ENCODE data around the gene DCPS.
"Not testable (repeated sequence)": the region's sequence is repeated elsewhere in the genome, so short reads cannot be mapped to it uniquely, and the experiment has no call there.

DCPS gene

DNA sequence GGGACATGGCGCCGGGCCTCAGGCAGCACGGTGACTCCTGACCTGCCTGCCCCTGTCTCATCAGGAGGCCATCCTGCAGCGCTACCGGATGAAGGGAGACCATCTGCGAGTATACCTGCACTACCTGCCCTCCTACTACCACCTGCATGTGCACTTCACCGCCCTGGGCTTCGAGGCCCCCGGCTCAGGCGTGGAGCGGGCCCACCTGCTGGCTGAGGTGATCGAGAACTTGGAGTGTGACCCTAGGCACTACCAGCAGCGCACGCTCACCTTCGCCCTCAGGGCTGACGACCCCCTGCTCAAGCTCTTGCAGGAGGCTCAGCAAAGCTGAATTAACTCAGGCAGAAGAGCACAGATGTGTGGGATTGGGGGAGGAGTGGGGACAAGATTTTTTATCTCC is 41.4 kb downstream of the DCPS start:
- no peak for DNase-seq (ENCODE audit: low read depth)

GRCh38 chr11:126345759-126346585 is 42.1 kb downstream of the DCPS start:
- no peak for DNase-seq (ENCODE audit: low read depth)

- no peak for DNase-seq (ENCODE audit: low read depth)
Measured at GRCh38 chr11:126346586-126346940, 42.7 kb downstream of the DCPS start.

DNA sequence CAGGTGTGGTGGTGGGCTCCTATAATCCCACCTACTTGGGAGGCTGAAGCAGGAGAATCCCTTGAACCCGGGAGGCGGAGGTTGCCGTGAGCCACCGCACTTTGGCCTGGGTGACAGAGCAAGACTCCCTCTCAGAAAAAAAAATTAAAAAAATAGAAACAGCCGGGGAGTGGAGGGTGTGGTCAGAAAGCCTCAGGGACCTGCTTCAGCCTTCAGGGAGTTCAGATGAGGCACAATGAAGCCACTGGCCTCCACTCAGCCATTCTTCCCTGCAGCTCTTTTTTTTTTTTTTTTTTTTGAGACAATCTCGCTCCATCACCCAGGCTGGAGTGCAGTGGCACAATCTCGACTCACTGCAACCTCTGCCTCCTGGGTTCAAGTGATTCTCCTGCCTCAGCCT is 43.1 kb downstream of the DCPS start:
- not testable (repeated sequence) for DNase-seq (ENCODE audit: low read depth)

- no peak for DNase-seq (ENCODE audit: low read depth)
Measured at GRCh38 chr11:126347751-126348668, 44.1 kb downstream of the DCPS start.

GRCh38 chr11:126348806-126349582 is 45.1 kb downstream of the DCPS start:
- no peak for DNase-seq (ENCODE audit: low read depth)

- DNase-seq (ENCODE audit: low read depth), result no peak
Measured at GRCh38 chr11:126350836-126351235, 47.0 kb downstream of the DCPS start.

DNA sequence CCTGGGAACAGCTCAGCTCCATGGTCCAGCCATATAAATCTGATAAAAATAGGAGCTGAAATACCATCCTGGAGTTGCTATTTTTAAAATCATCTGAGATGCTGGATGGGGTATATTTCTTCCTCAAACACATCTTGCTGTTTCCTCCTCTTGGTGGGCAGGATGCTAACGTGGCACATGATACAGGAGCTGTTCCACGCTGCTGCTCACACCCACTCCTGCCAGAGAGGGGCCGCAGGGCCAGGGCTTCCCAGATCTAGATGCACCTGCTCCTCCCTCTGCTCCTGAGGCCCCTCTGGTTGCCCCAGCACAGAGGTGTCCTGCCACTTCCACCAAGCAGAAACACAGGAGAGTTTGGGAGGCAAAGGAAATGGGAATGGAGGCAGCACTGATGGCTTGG is 48.3 kb downstream of the DCPS start:
- no peak for DNase-seq (ENCODE audit: low read depth)

DNA sequence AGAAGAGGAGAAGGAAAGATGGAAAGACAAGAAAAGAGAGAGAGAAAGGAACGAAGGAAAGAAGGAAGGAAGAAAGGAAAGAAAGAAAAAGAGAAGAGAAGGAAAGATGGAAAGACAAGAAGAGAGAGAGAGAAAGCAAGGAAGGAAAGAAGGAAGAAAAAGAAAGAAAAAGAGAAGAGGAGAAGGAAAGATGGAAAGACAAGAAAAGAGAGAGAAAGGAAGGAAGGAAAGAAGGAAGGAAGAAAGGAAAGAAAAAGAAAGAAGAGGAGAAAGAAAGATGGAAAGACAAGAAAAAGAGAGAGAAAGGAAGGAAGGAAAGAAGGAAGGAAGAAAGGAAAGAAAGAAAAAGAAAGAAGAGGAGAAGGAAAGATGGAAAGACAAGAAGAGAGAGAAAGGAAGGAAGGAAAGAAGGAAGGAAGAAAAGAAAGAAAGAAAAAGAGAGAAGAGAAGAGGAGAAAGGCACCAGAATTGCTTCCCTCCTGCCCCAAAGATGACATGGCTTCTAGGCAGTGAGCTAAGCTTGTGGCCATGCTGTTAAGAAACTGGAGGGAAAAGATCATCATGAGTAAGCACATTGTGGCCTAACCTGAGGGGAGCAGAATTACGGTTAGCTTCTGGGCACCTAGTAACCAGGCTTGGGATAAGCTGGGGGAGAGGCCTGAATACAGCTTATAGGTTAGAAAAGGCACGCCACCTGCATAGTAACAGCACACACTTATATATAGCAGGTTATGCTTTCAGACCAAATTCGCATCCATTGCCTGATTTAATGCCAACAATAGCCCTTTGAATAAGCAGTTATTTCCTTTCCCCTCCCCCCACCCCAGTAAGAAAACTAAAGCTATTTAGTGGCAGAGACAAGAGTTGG is 49.3 kb downstream of the DCPS start:
- no peak for DNase-seq (ENCODE audit: low read depth)

- DNase-seq (ENCODE audit: low read depth), result no peak
Measured at GRCh38 chr11:126354631-126355323, 50.9 kb downstream of the DCPS start.

DNA sequence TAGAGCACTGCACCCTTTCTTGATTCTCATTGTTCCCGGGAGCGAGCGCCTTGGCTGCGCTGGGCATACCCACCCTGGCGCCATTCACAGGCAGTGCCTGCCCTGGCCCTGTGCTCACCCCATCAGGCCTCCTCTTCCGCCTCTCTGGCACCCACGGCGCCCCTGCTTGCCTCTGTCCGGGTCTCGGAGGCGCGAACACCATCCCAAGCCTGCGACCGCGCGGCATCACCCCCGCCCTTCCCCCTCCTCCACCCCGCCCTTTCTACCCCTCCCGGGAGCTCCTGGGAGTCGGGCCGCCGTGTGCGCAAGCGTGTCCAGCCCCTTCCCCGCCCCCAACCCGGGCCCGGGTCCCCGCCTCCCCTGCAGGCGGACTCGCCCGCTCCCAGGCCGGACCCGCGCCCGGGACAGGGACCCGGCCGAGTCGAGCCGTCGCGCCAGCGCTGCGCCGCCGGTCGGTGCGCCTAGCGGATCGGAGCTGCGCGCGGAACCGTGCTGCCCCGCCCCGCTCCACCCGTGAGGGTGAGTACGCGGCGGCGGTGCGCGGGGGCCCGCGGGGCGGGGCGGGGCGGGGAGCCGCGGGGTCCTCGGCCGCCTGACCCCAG is 51.6 kb downstream of the DCPS start, which contains the start of gene ST3GAL4:
TSS of gene ST3GAL4 (plus strand) at position 363 of the 602 bp plus-strand sequence. CDS start 50,470 bp downstream, outside the sequence.
- DNase-seq (ENCODE audit: low read depth), result no peak

GRCh38 chr11:126355926-126356897 is 52.4 kb downstream of the DCPS start:
- no peak for DNase-seq (ENCODE audit: low read depth)

DNA sequence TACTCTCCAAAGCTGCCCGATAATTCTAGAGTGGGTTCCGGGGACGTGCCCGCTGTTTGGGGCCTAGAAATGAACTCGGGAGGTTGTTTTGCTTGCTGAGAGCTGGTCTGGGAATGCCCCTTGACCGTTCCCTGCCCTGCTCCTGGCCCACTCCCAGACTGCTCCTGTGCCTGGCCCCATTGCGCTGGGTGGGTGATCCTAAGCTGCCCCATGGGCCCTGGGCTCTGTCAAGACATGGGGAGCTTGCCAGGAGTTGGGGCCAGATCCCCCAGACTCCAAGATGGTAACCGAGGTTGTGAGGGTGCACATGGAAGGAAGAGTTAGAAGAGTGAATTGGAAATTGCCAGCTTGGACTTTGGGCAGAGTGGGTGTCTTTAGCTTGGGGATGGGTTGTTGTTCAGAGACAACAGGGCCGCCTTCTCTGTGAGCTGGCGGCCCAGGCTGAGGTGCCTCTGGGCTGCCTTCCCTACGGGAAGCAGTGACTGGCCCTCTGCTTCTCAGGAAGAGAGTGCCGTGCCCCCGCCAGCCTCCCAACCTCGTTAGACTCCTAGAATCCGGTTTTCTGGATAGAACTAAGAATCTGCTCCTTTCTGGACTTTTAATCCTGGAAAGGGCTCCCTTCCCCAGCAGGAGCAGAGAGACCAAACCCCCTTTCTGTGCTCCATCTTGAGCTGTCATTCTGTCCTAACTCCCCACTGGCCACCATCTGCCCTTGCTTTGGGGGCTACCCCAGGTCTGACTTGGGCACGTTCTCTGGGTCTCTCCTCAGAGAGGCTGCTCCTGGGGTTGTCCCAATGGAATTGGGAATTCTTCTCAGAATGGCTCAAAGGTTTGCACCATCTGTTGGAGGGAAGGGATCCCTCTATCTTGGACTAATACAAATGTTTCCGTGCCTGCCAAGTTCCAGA is 53.4 kb downstream of the DCPS start:
- no peak for DNase-seq (ENCODE audit: low read depth)

- DNase-seq (ENCODE audit: low read depth), result no peak
Measured at GRCh38 chr11:126357969-126358762, 54.3 kb downstream of the DCPS start.

GRCh38 chr11:126358763-126359160 is 54.9 kb downstream of the DCPS start:
- DNase-seq (ENCODE audit: low read depth), result no peak

GRCh38 chr11:126359431-126360048 is 55.7 kb downstream of the DCPS start:
- DNase-seq (ENCODE audit: low read depth), result no peak

- DNase-seq (ENCODE audit: low read depth), result no peak
Measured at GRCh38 chr11:126360049-126360446, 56.2 kb downstream of the DCPS start.
